Measurements from ENCODE around the gene LGI4.
A peak's percentile ranks its signal among the peaks of the same experiment; 100 is the strongest.
"Not testable (repeated sequence)": the region's sequence is repeated elsewhere in the genome, so short reads cannot be mapped to it uniquely, and the experiment has no call there.

LGI4 gene

GRCh38 chr19:35105411-35106290, 29.2 kb downstream of the LGI4 start:
- no peak for DNase-seq (ENCODE audit: low read depth in 2 of 2)

DNA sequence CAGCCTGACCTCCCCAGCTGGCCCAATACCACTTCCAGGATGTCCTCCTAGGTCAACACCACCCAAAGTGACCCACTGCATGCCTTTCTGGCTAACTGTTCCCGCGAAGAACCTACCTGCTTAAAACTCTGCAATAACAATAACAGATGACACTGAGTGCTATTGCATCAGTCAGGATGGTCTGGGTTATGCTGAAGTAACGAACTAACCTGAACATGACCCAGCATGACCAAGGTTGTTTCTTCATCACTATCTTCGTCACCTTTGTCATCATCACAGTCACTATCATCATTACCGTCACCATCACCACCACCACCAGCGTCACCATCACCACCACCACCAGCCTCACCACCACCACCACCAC, 29.8 kb downstream of the LGI4 start:
- no peak for DNase-seq (ENCODE audit: low read depth in 2 of 2)

GRCh38 chr19:35104361-35104760, 30.5 kb downstream of the LGI4 start:
- no peak for DNase-seq (ENCODE audit: low read depth in 2 of 2)

GRCh38 chr19:35103614-35104013, 31.2 kb downstream of the LGI4 start:
- not testable (repeated sequence) for DNase-seq (ENCODE audit: low read depth in 2 of 2)

DNA sequence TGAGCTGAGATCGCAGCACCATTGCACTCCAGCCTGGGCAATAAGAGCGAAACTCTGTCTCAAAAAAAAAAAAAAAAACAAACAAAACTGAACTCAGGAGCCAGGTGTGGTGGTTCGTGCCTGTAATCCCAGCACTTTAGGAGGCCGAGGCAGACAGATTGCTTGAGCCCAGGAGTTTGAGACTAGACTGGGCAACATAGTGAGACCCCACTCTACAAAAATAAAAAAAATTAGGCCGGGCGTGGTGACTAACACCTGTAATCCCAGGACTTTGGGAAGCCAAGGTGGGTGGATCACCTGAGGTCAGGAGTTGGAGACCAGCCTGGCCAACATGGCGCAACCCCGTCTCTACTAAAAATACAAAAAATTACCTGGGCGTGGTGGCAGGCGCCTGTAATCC, 32.9 kb downstream of the LGI4 start:
- not testable (repeated sequence) for DNase-seq (ENCODE audit: low read depth in 2 of 2)

DNA sequence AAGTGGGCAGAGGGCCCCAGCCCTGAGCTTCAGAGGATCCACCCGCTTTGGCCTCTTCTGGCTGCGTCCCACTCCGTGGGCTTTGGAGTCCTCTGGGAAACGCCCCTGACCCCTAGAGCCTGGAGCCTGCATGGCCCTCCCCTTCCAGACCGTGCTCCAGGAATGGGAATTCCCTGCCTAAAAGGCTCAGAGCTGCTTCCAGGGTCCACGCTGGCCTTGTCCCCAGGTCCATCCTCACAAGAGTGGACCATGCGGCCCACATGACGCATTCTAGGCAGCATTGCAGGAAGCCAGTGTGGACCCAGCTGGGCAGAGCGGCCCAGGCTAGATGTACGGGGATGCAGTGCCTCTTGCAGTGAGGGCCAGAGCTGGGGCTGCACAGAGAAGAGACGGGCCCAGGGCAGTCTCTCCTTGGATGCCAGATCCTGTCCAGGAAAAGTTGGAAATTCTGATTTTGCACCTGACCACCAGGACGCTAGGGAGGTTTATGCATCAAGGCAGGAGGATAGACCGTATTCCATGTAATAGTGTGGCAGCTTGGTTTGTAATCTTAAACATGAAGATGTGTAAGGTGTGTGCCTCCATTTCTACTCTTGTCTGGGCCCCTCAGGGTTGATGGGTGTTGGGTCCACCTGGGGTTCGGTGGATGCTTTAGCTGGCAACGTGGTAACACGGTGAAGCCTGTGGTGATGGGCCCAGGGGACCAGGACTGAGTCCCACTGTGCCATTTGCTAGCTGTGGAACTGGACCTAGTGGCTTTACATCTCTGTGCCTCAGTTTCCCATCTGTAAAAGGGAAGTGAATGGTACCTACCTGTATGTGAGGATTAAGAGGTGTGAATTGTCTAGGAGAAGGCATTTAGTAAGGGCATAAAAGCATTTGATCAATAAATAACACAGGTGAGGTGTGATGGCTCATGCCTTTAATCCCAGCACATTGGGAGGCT, 34.0 kb downstream of the LGI4 start:
- no peak for DNase-seq (ENCODE audit: low read depth in 2 of 2)

- DNase-seq (ENCODE audit: low read depth in 2 of 2), result no peak
These were observed 35.0 kb downstream of the LGI4 start for GRCh38 chr19:35099897-35100275.

- DNase-seq (ENCODE audit: low read depth in 2 of 2), result no peak
These were observed 35.5 kb downstream of the LGI4 start for GRCh38 chr19:35099155-35099896.

GRCh38 chr19:35098413-35099049, 36.3 kb downstream of the LGI4 start:
- DNase-seq (ENCODE audit: low read depth in 2 of 2), result no peak

DNA sequence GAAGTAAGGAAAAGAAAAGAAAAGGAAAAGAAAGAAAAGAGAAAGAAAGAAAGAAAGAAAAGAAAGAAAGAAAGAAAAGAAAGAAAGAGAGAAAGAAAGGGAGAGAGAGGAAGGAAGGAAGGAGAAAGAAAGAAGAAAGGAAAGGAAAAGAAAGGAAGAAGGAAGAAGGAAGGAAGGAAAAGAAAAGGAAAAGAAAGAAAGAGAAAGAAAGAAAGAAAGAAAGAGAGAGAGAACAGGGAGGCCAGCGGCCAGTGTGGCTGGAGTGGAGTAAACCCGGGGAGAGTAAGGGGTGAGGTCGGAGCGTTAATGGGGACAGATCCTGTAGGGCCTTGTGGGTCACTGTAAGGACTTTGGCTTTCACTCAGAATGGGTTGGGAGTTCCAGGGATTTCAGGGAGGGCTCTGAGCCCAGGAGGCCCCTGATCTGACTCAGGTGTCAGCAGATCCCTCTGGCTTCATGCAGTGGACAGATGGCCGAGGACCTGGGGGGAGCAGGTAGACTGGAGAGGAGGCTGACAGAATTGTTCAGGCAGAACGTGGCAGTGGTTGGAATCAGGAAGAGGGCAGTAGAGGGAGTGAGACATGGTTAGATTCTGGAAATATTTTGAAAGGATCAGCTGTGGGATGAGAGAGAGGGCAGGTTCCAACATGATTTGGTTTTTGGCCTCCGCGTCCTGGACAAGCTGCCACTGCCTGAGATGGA, 39.0 kb downstream of the LGI4 start:
- no peak for DNase-seq (ENCODE audit: low read depth in 2 of 2)

- no peak for DNase-seq (ENCODE audit: low read depth in 2 of 2)
These were observed 40.2 kb downstream of the LGI4 start for GRCh38 chr19:35094656-35095055.

- DNase-seq (ENCODE audit: low read depth in 2 of 2), result no peak
These were observed 40.8 kb downstream of the LGI4 start for GRCh38 chr19:35093941-35094647.

- DNase-seq (ENCODE audit: low read depth in 2 of 2), result no peak
These were observed 41.4 kb downstream of the LGI4 start for GRCh38 chr19:35093430-35093829.

GRCh38 chr19:35090506-35091214, 44.2 kb downstream of the LGI4 start:
- peak; percentile 28 to 36 for DNase-seq (ENCODE audit: low read depth in 2 of 2)

- DNase-seq (ENCODE audit: low read depth in 2 of 2), result no peak
These were observed 44.7 kb downstream of the LGI4 start for GRCh38 chr19:35090160-35090505.

DNA sequence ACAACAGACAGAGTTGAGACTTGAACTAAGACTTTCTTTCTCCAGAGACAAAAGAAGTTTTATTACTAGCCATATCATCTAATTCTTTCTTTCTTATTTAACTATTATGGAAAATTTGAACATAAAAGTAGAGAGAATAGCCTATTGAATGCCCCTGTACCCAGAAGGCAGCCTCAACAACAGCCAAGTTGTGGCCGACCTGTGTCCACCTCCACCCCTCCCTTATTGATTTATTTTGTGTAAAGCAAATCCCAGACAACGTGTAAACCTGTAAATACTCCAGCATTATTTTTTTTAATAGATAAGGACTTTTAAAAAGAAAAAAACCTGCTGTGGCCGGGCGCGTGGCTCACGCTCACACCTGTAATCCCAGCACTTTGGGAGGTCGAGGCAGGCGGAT, 45.3 kb downstream of the LGI4 start:
- DNase-seq (ENCODE audit: low read depth in 2 of 2), result no peak

- DNase-seq (ENCODE audit: low read depth in 2 of 2), result no peak
These were observed 46.5 kb downstream of the LGI4 start for GRCh38 chr19:35088131-35088913.

DNA sequence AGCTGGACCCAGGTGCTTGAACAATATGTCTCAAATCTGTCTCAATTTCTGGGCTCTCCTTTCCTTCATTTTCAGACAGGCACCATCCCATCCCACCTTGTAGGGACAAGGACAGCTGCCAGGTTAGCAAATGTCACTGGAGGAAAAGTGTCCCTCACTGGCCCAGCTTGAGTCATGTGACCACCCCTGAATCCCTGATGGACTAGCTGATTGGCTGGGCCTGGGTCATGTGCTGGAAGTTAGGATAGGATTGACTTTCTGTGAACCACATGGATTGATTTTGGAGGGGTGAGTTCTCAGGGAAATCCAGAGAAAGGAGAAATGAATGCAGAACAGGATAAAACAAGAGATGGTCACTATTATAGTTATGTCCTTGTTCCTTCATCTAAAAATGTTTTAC, 47.5 kb downstream of the LGI4 start:
- no peak for DNase-seq (ENCODE audit: low read depth in 2 of 2)

GRCh38 chr19:35086455-35086854, 48.4 kb downstream of the LGI4 start:
- DNase-seq (ENCODE audit: low read depth in 2 of 2), result no peak

Data from stimulated activated CD4-positive, alpha-beta T cell treated with anti-CD3 and anti-CD28 coated beads, Interleukin-4, amount 100 ng/mL, for 48 hours (primary cell).